Adrenal gland (tissue), 12 donors: ENCODE data around the gene MESP2. TPM values are rescaled to one million over a fixed set of nuclear protein-coding genes. Genes with fewer than 3 reads are reported as not detected.

Experiments
- DNase-seq, 7 donors: peaks; one replicate each; pipeline ENCODE4 v3.0.0-alpha.2; 2019 to 2020
- H3K27ac ChIP-seq, 5 donors: fragments of 200-600 bp; sonication (generic) in 4 of 5; 1 replicate in 3 of 5; 2 replicates in 2 of 5; pipeline versions ENCODE4 v1.5.1 to v1.8.0; 2016 to 2020; ENCODE audit warnings: mild to moderate bottlenecking in 1 of 5
- H3K27me3 ChIP-seq: fragments of 200-600 bp; 2 replicates; pipeline ENCODE4 v1.8.0; 2021
- H3K36me3 ChIP-seq, 2 donors: fragments of 200-600 bp; replicated peaks in 1 of 2; 1 replicate in 1 of 2; 2 replicates in 1 of 2; pipeline versions ENCODE4 v1.5.1 to v1.8.0; 2018 to 2022
- H3K4me1 ChIP-seq, 2 donors: fragments of 200-600 bp; replicated peaks in 1 of 2; 1 replicate in 1 of 2; 2 replicates in 1 of 2; pipeline versions ENCODE4 v1.5.1 to v1.8.0; 2018 to 2021
- H3K4me3 ChIP-seq, 4 donors: fragments of 200-600 bp; sonication (generic) in 3 of 4; one replicate each; pipeline ENCODE4 v1.5.1; 2016 to 2018
- H3K9me3 ChIP-seq, 3 donors: fragments of 200-600 bp; sonication (generic) in 1 of 3; replicated peaks in 1 of 3; 1 replicate in 2 of 3; 2 replicates in 1 of 3; pipeline versions ENCODE4 v1.5.1 to v1.8.0; 2016 to 2021
- POLR2A ChIP-seq, 2 donors: fragments of 450-650 bp; IDR thresholded peaks; one replicate each; pipeline ENCODE4 v1.6.1; 2017; ENCODE audit warnings: antibody characterized with exemption in 2 of 2, mild to moderate bottlenecking in 2 of 2, moderate library complexity in 1 of 2
- WGBS, 4 donors: extraction: QIAGEN DNeasy Blood & Tissue Kit in 2 of 4; methylation state at CpG; one replicate each; pipeline versions ENCODE4 v1.1.5 to v1.1.7; 2013 to 2017; 5-methylcytosine and 5-hydroxymethylcytosine counted together
- intact Hi-C, 2 donors: fragments of 100-400 bp; cut with DNase I; formaldehyde crosslinking; loops; one replicate each; pipeline versions ENCODE4 v1.14.1 to v1.15.0; 2022 to 2023
- polyA plus RNA-seq, 3 donors: library from polyadenylated mRNA; stranded (reverse); fragments of 200-250 nt in 2 of 3; fragments of 350-450 nt in 1 of 3; fragmentation: Illumina TruSeq in 1 of 3; extraction: RNeasy Lipid Tissue Mini Kit (QIAGEN cat#74804) in 1 of 3; gene quantifications; one replicate each; pipeline ENCODE4 v1.2.3, GENCODE V29; 2013 to 2014
- total RNA-seq, 9 donors: library from RNA; depleted of rRNA in 4 of 9; stranded (reverse); fragments of >200 nt in 4 of 9; fragments of 120-200 nt in 1 of 9; fragmentation: NEBNext Ultra II Directional in 1 of 9; extraction: Animal tissue kit (Norgen Biotek cat#: 25700) in 1 of 9; gene quantifications; one replicate each; pipeline versions ENCODE4 v1.1.0 to v1.2.4, GENCODE V29; 2013 to 2023
- TF ChIP-seq, protein P1 (sequence below), 6 experiments: fragments of 450-650 bp in 4 of 6; fragments of 200-600 bp in 2 of 6; sonication (generic) in 1 of 6; IDR thresholded peaks; 1 replicate in 5 of 6; 2 replicates in 1 of 6; pipeline versions ENCODE4 v1.5.1 to v1.8.0; 2016 to 2021; ENCODE audit warnings: antibody characterized with exemption in 6 of 6, mild to moderate bottlenecking in 2 of 6, moderate library complexity in 1 of 6
- donor health status: healthy with polysubstance abuse.
- donor health status: Bipolar disorder and iron deficiency.
- donor health status: DM: yes; HTN: yes; CAD: no.
- donor health status: DM: no; HTN: no; CAD: no.
- donor health status: DM: no; HTN: no; CAD: no.
- donor health status: DM: yes; HTN: yes; CAD: no.

The MESP2 gene
- total and polyA plus RNA-seq, 12 donors = 0.34 to 1.7 (median 0.55) TPM; not detected in 3

DNA sequence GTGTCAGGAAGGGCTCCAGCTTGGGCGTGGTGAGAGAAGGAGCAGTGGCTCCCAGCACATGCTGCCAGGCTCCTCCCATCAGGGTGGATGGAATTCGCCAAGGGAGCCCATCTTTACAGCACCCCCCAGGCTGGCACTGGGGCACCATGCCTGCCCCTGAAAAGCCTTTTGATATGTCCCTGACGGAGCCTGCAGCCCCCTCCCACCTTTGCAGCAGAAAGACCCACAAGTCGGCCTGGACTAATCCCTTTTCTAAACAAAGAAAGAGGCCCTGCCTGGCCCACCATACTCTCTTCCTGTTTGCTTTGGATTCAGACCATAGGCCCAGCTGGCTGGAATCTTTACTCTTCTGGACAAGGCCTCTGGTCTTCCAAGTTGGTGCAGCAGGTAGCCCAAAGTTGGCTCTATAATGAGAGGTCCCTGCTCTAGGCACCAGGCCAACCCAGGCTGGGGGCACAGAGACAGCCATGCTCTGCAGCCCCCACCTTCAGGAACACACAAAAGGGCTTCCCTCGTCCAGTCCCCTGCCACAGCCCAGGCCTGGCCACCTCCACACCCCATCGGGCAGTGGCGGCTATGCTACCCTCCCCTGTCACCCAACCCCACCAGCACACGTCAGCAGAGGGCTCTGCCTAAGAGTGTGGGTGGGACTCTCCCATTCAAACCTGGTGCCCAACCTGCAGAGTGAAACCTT, 33.1 kb downstream of the MESP2 start:
- peak overlapping the region in 1 of 5 donors; percentile 23 for H3K27ac ChIP-seq
- TF ChIP-seq, protein P1, sequence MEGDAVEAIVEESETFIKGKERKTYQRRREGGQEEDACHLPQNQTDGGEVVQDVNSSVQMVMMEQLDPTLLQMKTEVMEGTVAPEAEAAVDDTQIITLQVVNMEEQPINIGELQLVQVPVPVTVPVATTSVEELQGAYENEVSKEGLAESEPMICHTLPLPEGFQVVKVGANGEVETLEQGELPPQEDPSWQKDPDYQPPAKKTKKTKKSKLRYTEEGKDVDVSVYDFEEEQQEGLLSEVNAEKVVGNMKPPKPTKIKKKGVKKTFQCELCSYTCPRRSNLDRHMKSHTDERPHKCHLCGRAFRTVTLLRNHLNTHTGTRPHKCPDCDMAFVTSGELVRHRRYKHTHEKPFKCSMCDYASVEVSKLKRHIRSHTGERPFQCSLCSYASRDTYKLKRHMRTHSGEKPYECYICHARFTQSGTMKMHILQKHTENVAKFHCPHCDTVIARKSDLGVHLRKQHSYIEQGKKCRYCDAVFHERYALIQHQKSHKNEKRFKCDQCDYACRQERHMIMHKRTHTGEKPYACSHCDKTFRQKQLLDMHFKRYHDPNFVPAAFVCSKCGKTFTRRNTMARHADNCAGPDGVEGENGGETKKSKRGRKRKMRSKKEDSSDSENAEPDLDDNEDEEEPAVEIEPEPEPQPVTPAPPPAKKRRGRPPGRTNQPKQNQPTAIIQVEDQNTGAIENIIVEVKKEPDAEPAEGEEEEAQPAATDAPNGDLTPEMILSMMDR (IDR thresholded peaks at IDR 0.05) = no peak
- no peak for TF ChIP-seq POLR2A (IDR thresholded peaks at IDR 0.05)
- H3K9me3 ChIP-seq = no peaks in the 10 kb centered on the region
- no peak for DNase-seq
- WGBS, 4 donors = 72 to 88% (median 81%) methylated on average over 5 to 8 of the region's 8 CpGs
- H3K4me1 ChIP-seq = peaks cover 0 to 12% of the 10 kb centered on the region in 2 donors
- peaks cover 11% of the 10 kb centered on the region for H3K27me3 ChIP-seq
- H3K36me3 ChIP-seq = no peaks in the 10 kb centered on the region
- no peak overlapping the region for H3K4me3 ChIP-seq
- intact Hi-C loops = no loop called here

- intact Hi-C loops = no loop called here
- Histone ChIP-seq H3K4me3 (no peak overlapping the region), H3K4me1 (peaks cover 0 to 16% of the 10 kb centered on the region in 2 donors), H3K9me3 (no peaks in the 10 kb centered on the region), H3K27ac (peak overlapping the region in 1 of 5 donors; percentile 23), H3K36me3 (no peaks in the 10 kb centered on the region), H3K27me3 (peaks cover 17% of the 10 kb centered on the region)
- no peak for DNase-seq
- no peak for TF ChIP-seq POLR2A (IDR thresholded peaks at IDR 0.05)
- TF ChIP-seq, protein P1 (IDR thresholded peaks at IDR 0.05) = no peak
- 92 to 100% (median 97%) methylated on average over 5 of the region's 5 CpGs for WGBS, 4 donors
Observed at GRCh38 chr15:89809787-89810148, 33.6 kb downstream of the MESP2 start.

GRCh38 chr15:89810837-89811236, 34.7 kb downstream of the MESP2 start:
- Histone ChIP-seq H3K27me3 (peaks cover 27% of the 10 kb centered on the region), H3K36me3 (no peaks in the 10 kb centered on the region), H3K4me3 (no peak overlapping the region), H3K4me1 (peaks cover 0 to 20% of the 10 kb centered on the region in 2 donors), H3K27ac (no peak overlapping the region), H3K9me3 (no peaks in the 10 kb centered on the region)
- 91 to 100% (median 96%) methylated on average over 7 of the region's 7 CpGs for WGBS, 4 donors
- TF ChIP-seq, protein P1 (IDR thresholded peaks at IDR 0.05) = no peak
- TF ChIP-seq POLR2A (IDR thresholded peaks at IDR 0.05) = no peak
- intact Hi-C loops = no loop called here
- no peak for DNase-seq

DNA sequence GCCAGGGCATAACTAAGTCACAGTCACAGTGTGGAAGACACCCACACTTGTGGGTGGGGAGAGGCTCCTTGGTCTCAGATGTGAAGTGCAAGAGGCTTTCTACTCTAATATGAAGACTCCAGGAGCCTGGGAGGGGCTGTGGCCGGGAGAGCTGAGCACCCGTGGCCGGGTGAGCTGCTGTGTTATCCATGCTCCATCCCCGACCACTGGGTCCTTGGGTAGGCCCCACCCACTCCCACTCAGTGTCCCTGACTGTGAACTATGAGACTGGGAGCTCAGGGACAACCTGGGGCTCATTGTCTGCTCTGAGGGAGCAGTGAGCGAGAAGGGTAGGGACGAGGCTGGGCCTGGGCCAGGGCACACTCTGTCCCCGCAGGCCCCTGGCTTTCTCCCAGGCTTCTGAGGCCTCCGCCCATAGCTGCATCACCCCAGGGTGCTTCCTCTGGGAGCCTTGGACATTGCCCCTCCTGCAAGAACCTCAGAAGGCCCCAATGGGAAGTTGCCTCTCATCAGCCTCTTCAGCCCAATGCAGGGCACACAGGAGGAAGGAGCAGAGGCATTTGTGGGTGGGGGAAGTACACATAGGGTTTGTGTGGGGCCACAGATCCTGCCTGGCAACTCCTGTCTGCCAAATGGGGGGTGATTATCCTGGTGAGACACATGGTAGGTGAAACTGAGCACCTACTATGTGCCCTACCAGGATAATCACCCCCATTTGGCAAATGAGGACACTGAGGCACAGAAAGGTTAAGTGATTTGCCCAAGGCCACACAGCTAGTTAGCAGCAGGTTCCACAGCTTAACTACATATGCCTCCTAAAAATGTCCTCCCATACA, 36.1 kb downstream of the MESP2 start:
- peak overlapping the region in 1 of 5 donors; percentile 72 for H3K27ac ChIP-seq
- 57 to 66% (median 62%) methylated on average over 4 to 8 of the region's 8 CpGs for WGBS, 4 donors

More for the DNA sequence above, 36.1 kb downstream of the MESP2 start:
- H3K4me1 ChIP-seq = peaks cover 0 to 20% of the 10 kb centered on the region in 2 donors
- H3K36me3 ChIP-seq = no peaks in the 10 kb centered on the region
- peaks cover 29% of the 10 kb centered on the region for H3K27me3 ChIP-seq
- H3K9me3 ChIP-seq = no peaks in the 10 kb centered on the region
- peak in 6 of 7 donors; percentile 34 to 69 (median 57) for DNase-seq
- no peak for TF ChIP-seq POLR2A (IDR thresholded peaks at IDR 0.05)
- TF ChIP-seq, protein P1 (IDR thresholded peaks at IDR 0.05) = no peak
- intact Hi-C loops = no loop called here
- no peak overlapping the region for H3K4me3 ChIP-seq
